EH (cell line): ENCODE results near the gene ZDBF2.
"Not testable (repeated sequence)": the region's sequence is repeated elsewhere in the genome, so short reads cannot be mapped to it uniquely, and the experiment has no call there.

Experiments
- DNase-seq: peaks from one replicate; pipeline ENCODE4 v3.0.0-alpha.2; 2015; ENCODE audit warnings: low read depth

The ZDBF2 gene

DNA sequence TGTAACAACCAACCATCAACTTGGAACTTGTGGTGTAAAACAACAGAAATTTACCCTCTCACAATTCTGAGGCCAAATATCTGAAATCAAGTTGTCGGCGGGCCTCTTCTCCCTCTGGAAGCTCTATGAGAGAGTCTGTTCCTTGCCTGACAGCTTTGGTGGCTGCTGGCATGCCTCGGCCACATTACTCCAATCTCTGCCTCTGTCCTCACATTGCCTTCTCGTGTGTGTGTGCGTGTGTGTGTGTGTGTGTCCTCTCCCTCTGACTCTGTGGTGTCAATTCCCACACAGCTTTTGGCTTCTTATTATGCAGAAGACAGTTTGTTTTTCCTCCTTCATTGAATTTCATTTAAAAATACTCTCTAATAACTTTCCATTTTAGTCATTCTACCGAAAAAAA is 50.4 kb downstream of the ZDBF2 start:
- DNase-seq: no peak

DNA sequence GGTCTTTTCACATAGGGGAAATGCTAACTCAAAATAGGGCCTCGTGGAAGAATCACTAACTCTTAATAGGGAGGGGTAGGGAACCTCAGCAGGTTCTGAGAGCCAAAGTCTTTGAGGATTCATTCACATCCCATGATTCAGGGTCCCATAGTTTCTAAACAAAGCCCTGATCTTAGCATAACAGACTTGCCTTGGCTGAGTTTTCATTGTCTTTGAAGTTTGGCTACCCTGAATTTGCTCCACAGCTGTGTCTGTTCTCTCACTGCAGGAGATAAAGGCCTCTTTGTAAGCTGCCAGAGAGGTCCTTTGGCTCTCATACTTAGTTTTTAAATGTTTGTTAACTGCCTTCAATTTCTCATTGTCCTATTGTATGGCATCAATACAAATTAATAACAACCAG is 54.5 kb downstream of the ZDBF2 start:
- DNase-seq: no peak

DNA sequence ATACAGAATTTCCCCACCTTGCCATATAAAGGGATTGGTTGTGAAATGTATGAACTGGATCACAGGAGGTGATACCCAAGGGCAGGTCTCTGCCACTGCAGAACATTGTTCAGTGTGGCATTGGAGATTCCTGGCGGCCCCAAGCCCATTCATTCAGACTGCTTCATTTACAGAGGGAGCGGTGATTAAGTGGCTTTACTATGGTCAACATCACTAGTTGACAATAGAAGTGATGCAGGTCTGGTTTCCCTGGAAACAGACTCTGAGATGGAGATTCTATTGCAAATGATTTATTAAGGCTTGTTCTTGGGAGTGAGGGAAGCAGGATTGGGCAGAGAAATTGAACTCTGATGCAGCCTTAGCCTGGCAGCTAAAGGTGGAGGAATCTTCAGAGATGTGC is 62.4 kb downstream of the ZDBF2 start:
- DNase-seq: no peak

DNA sequence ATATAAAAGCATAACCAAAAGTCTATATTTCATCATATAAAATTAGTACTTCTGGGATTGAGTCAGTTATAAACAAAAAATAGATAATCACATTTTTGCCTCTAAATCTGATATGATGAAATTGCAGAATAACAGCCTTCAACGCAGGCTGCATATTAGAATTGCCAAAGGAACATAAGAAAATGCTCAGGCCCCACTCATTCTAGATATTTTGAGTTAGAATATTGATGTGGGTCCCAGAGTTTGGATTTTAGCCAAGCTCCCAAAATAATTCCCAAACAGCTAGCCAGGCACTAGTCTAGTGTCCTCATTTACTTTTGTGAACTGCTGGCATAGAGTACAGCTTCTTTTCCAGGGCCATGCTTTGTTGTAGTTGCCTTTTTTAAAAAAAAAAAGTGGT is 63.5 kb downstream of the ZDBF2 start:
- DNase-seq: no peak

DNA sequence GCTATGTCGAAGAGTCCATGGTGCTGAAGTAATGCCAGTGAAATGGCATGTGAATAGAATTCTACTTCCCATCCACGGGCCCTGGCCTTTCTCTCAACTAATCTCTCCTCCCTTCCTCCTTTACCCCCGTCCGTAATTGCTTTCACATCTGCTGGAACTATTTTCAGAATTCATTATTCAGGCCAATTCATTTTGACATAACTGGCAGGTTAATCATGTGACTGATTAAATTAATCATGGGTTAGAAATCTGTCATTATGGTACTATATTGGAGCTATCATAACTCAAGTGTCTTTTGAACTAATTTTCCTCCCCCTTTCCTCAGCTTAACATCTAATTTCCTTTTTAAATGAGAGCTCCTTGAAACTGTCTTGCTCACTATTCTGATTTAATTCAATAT is 66.9 kb downstream of the ZDBF2 start:
- no peak for DNase-seq

DNA sequence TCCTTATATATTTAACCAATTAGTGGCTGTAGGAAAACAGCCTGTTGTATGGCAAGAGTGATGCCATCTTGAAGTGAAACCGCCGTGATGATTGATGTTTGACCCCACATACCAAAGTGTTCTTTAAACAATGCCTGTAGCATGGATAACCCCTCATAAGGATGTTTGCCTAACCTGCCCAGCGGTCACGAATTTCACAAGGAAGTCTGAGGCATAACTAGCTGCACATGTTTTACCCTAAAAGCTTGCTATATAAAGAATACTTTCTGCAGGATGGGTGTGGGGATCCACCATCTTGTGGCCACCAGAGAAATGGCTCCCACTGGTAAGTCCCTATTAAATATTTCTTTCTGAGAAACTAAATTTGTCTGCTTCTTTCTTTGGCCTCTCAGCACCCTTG is 68.7 kb downstream of the ZDBF2 start:
- DNase-seq: no peak

DNA sequence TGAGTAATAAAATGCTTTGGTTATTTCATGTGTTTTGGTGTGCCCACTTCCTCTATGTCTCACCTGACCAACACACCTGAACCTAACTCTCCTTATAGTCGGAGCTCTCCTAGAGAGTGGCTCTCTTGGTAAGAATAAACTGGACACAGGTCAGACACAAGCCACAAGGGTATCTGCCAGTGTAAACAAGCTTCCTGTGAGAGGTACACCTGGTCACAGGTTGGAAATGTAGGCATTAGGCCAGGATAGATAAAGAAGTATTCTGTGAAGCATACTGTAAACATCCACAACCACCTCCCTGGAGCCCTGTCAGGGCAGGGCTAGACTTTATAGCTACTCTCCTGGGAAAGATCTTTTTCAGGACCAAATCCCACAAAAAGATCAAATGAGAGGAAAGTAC is 69.4 kb downstream of the ZDBF2 start:
- DNase-seq: no peak

DNA sequence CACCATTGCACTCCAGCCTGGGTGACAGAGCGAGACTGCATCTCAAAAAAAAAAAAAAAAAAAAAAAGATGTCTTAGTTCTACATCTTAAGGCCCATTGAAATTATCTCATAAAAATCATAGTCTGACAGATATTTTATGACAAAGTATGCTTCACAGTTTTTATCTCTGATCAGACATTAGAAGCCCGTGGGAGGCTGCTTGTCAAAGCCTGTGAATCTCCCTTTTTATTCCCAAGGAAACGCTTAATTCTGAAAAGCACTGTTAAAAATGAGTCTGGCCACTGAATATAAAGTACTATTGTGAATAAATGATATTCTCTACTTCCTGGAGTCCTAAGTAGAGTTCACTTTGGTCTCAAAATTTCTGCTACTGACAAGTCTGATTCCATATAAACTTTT is 71.1 kb downstream of the ZDBF2 start:
- no peak for DNase-seq

DNA sequence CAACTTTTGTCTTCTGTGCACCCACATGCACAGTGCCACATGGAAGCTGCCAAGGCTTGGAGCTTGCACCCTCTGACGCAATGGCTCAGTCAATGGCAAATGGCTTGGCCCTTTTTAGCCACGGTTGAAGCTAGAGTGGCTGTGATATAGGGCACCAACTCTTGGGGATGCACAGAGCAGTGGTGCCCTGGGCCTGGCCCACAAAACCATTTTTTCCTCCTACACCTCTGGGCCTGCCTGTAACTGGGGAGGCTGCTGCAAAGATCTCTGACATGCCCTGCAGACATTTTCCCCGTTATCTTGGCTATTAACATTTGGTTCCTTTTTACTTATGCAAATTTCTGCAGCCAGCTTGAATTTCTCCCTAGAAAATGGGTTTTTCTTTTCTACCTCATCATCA is 74.9 kb downstream of the ZDBF2 start:
- DNase-seq: no peak

DNA sequence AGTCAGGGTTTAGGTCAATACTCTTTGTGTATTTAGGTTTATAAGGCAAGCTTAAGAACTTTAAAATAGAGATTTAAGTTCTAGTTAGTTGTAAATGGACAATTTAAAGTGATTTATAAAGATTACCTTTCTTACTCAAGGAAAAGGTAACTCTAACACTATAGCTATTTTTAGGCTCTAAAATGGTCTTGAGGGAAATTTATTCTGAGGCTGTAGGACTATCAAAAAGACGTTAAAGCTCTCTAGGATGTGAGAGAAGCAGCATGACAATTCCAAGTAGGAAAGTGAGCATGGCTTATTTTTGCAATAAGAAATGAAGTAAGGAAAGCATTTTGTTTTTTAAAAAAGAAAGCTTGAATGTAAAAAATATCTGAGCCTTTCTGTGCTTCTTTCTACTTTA is 78.1 kb downstream of the ZDBF2 start:
- no peak for DNase-seq

DNA sequence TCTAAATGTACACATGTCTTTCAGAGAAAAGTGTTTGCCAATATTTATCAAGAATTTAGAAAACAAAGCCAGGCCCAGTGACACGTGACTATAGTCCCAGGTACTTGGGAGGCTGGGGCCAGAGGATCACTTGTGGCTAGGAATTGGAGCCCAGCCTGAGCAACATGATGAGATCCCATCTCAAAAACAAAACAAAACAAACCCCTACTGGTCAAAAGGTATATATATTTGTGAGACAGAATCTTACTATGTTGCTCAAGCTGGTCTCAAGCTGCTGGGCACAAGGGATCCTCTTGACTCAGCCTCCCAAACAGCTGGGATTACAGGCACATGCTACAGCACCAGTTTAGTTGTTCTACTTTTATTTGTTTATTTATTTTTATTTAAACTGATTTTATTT is 79.2 kb downstream of the ZDBF2 start:
- no peak for DNase-seq

DNA sequence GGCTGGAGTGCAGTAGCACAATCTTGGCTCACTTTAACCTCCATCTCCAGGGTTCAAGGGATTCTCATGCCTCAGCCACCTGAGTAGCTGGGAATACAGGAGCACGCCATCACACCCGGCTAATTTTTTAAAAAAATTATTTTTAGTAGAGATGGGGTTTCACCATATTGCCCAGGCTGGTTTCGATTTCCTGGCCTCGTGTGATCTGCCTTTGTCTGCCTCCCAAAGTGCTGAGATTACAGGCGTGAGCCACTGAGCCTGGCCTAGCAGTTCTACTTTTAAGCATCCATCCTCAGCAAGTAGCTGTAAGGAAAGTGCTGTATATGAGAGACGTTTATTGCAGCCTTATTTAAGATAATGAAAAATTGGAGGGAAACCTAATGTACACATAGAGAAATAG is 79.7 kb downstream of the ZDBF2 start:
- no peak for DNase-seq

DNA sequence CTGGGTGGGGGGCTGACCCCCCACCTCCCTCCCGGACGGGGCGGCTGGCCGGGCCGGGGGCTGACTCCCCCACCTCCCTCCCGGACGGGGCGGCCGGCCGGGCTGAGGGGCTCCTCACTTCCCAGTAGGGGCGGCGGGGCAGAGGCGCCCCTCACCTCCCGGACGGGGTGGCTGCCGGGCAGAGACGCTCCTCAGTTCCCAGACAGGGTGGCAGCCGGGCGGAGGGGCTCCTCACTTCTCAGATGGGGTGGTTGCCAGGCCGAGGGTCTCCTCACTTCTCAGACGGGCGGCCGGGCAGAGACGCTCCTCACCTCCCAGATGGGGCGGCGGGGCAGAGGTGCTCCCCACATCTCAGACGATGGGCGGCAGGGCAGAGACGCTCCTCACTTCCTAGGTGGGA is 82.4 kb downstream of the ZDBF2 start:
- DNase-seq: not testable (repeated sequence)

DNA sequence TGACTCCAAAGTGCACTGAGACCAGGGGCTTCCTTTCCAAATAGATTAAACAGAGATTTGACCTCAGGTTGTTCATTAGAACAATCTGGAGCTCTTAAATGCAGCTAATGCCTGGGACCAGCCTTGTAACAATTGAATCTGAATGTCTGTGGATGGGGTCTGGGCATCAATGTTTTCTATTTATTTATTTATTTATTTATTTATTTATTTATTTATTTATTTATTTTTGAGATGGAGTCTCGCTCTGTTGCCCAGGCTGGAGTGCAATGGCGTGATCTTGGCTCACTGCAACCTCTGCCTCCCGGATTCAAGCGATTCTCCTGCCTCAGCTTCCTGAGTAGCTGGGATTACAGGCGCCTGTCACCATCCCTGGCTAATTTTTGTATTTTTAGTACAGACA is 86.4 kb downstream of the ZDBF2 start:
- DNase-seq: not testable (repeated sequence)

DNA sequence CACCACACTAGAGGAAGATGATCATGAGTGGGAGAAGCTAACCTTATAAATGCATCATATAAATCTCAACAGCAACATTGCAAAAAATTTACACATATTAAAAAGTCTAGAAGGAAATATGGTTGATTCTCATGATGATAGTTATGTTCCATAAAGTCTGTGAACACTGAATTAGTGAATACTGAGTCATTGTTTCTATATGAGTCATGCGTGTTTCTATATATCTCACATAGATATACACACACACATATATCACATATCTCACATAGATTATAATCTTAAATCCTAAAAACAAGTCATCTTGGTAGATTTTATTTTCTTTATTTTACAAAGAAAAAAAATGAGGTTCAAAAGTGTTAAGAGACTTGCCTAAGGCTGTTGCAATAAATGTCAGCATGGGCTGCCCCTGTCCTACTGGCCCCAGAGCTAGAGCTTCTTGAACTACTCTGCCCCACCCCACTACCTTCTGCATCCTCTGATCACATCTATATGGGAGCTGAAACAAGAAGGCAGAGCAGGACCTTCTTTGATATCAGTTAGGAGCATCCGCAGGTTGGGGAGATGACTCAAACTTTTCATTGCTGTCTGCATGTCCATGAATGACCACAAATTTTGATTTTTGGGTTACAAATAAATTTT is 87.1 kb downstream of the ZDBF2 start:
- DNase-seq: no peak
